GM18526 (cell line): ENCODE results near the gene HDAC8.

Experiments used
- POLR2A ChIP-seq: IDR thresholded peaks from 3 replicates; pipeline ENCODE4 v1.6.1; 2011; ENCODE audit not compliant: insufficient read length; ENCODE audit errors: extremely low read depth

Gene HDAC8

GRCh38 chrX:72366701-72367454, 205.8 kb downstream of the HDAC8 start:
- no peak for TF ChIP-seq POLR2A

- no peak for TF ChIP-seq POLR2A
Observed at GRCh38 chrX:72366178-72366577, 206.5 kb downstream of the HDAC8 start.

GRCh38 chrX:72365126-72365525, 207.5 kb downstream of the HDAC8 start:
- no peak for TF ChIP-seq POLR2A

GRCh38 chrX:72360326-72360725, 212.3 kb downstream of the HDAC8 start:
- no peak for TF ChIP-seq POLR2A

GRCh38 chrX:72358313-72358712, 214.3 kb downstream of the HDAC8 start:
- TF ChIP-seq POLR2A = no peak

- TF ChIP-seq POLR2A = no peak
Observed at GRCh38 chrX:72352786-72353185, 219.9 kb downstream of the HDAC8 start.

GRCh38 chrX:72351606-72352334, 220.9 kb downstream of the HDAC8 start:
- no peak for TF ChIP-seq POLR2A

GRCh38 chrX:72349190-72349589, 223.5 kb downstream of the HDAC8 start:
- no peak for TF ChIP-seq POLR2A

- TF ChIP-seq POLR2A = no peak
Observed at GRCh38 chrX:72348247-72348979, 224.2 kb downstream of the HDAC8 start.

- no peak for TF ChIP-seq POLR2A
Observed at GRCh38 chrX:72347366-72347765, 225.3 kb downstream of the HDAC8 start.

GRCh38 chrX:72346302-72346949, 226.2 kb downstream of the HDAC8 start:
- TF ChIP-seq POLR2A = no peak

GRCh38 chrX:72340626-72341025, 232.0 kb downstream of the HDAC8 start:
- TF ChIP-seq POLR2A = no peak

GRCh38 chrX:72340041-72340440, 232.6 kb downstream of the HDAC8 start:
- TF ChIP-seq POLR2A = no peak

- no peak for TF ChIP-seq POLR2A
Observed at GRCh38 chrX:72330131-72330530, 242.5 kb downstream of the HDAC8 start.

- no peak for TF ChIP-seq POLR2A
Observed at GRCh38 chrX:72326605-72327300, 245.9 kb downstream of the HDAC8 start.
